HUDEP-2 (cell line): Measurements from ENCODE around the gene ZNF546.

Experiments
- DNase-seq, 76 experiments: peaks; one replicate each; lab custom pipeline; 2025; ENCODE audit not compliant: unreplicated experiment in 76 of 76; lab: John Stamatoyannopoulos, UW

The ZNF546 gene

GRCh38 chr19:40053491-40053890 is 56.6 kb downstream of the ZNF546 start:
- DNase-seq = no peak

- DNase-seq = no peak
Observed at GRCh38 chr19:40054632-40055031, 57.8 kb downstream of the ZNF546 start.

GRCh38 chr19:40055049-40055448 is 58.2 kb downstream of the ZNF546 start:
- DNase-seq = no peak

- peak in 64 of 76 experiments; percentile 4 to 64 (median 42) for DNase-seq
Observed at GRCh38 chr19:40055832-40056504, 59.1 kb downstream of the ZNF546 start, which contains the start of gene ZNF780B. Gene ZNF780B, minus strand, starts transcription at chr19:40056231. Its CDS starts 5,899 bp downstream, at chr19:40050332.

GRCh38 chr19:40056505-40056904 is 59.6 kb downstream of the ZNF546 start:
- DNase-seq = no peak

- DNase-seq = no peak
Observed at GRCh38 chr19:40057166-40057565, 60.3 kb downstream of the ZNF546 start.

GRCh38 chr19:40059624-40060023 is 62.8 kb downstream of the ZNF546 start:
- no peak for DNase-seq

GRCh38 chr19:40070058-40070457 is 73.2 kb downstream of the ZNF546 start:
- DNase-seq = no peak
